Omental fat pad (tissue), 4 donors: Measurements from ENCODE around the gene GPR137. TPM values are rescaled to one million over a fixed set of nuclear protein-coding genes. Genes with fewer than 3 reads are reported as not detected.
A peak's percentile ranks its signal among the peaks of the same experiment; 100 is the strongest.
"Not testable (repeated sequence)": the region's sequence is repeated elsewhere in the genome, so short reads cannot be mapped to it uniquely, and the experiment has no call there.

Experiments used
- ATAC-seq: fragments of 150-250 bp; one replicate; pipeline ENCODE4 v1.9.1; 2016; ENCODE audit warnings: mild to moderate bottlenecking, moderate library complexity; ENCODE audit not compliant: low FRiP score
- DNase-seq: peaks from one replicate; pipeline ENCODE4 v3.0.0-alpha.2; 2019; ENCODE audit warnings: low spot score
- total RNA-seq, 4 donors: library from RNA; depleted of rRNA; stranded (reverse); fragments of >200 nt; gene quantifications; one replicate each; pipeline ENCODE4 v1.1.0, GENCODE V29; 2016
- TF ChIP-seq, protein P1 (sequence below), 3 donors: fragments of 450-650 bp; IDR thresholded peaks; one replicate each; pipeline ENCODE4 v1.5.1; 2016 to 2017; ENCODE audit warnings: antibody characterized with exemption in 3 of 3, mild to moderate bottlenecking in 3 of 3, moderate library complexity in 2 of 3

Gene GPR137
- total RNA-seq, 4 donors from 2014 or later: 8.2 to 20.6 (median 12.7) TPM

GRCh38 chr11:64245797-64246620 lies 39.6 kb upstream of the GPR137 start:
- ATAC-seq: peak; percentile 42
- DNase-seq: peak; percentile 83
- TF ChIP-seq, protein P1, sequence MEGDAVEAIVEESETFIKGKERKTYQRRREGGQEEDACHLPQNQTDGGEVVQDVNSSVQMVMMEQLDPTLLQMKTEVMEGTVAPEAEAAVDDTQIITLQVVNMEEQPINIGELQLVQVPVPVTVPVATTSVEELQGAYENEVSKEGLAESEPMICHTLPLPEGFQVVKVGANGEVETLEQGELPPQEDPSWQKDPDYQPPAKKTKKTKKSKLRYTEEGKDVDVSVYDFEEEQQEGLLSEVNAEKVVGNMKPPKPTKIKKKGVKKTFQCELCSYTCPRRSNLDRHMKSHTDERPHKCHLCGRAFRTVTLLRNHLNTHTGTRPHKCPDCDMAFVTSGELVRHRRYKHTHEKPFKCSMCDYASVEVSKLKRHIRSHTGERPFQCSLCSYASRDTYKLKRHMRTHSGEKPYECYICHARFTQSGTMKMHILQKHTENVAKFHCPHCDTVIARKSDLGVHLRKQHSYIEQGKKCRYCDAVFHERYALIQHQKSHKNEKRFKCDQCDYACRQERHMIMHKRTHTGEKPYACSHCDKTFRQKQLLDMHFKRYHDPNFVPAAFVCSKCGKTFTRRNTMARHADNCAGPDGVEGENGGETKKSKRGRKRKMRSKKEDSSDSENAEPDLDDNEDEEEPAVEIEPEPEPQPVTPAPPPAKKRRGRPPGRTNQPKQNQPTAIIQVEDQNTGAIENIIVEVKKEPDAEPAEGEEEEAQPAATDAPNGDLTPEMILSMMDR (IDR thresholded peaks at IDR 0.05): no peak

DNA sequence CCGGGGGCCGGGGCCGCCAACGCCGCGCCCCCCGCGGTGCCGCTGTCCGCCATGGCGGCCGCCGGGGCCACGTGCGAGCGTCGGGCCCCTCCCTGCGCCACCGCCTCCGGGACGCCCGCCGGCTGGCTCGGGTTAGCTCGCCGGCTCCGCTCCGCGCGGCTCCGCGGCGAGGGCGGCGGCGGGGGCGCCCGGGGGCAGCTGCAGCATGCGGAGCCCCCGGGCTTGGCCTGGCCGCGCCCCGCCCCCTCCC lies 39.1 kb upstream of the GPR137 start:
- peak; percentile 1 for ATAC-seq
- not testable (repeated sequence) for DNase-seq

DNA sequence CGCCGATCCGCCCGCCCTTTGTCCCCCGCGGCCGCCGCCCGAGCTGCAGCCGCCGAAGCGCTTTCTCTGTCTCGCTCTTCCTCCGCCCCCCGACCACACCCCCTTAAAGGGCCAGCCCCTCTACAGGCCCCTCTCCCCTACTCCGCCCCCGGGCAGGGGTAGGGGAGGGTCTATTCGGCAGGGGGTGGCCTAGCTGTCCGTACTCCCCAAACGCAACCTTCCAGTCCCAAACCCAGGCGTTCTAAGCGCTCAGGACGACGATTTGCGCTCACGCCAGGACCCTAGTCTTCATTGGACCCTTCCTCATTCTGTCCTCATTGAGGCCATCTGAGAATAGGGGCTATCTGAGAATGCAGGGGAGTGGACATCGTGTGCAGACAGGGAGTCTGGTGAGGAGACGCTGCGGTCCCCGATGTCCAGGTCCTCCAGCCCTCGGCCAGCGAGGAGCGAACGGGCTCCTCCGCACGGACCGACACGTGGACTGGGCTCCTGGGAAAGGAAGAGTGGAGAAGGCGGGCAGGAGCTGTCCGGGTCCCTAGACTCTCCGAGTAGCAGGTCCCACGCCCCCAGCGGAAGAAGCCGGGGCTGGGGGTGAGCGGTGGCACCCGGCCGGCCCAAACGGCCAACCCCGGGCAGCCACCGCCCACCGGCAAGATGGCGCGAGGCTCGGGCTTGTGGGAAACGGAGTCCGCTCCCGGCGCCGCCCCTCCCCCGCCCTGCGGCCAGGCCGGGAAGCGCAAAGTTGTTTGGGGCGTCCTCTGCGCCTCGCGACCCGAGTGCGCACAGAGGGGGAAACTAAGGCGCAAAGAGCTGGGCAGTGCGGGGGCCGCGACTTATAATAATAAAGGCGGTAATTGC lies 38.5 kb upstream of the GPR137 start, which contains the start of gene PPP1R14B:
Gene PPP1R14B, minus strand, starts transcription at position 73 of the 858 bp plus-strand sequence. CDS start 270 bp downstream, outside the sequence.
- peak; percentile 60 for DNase-seq
- ATAC-seq: peak; percentile 43

DNA sequence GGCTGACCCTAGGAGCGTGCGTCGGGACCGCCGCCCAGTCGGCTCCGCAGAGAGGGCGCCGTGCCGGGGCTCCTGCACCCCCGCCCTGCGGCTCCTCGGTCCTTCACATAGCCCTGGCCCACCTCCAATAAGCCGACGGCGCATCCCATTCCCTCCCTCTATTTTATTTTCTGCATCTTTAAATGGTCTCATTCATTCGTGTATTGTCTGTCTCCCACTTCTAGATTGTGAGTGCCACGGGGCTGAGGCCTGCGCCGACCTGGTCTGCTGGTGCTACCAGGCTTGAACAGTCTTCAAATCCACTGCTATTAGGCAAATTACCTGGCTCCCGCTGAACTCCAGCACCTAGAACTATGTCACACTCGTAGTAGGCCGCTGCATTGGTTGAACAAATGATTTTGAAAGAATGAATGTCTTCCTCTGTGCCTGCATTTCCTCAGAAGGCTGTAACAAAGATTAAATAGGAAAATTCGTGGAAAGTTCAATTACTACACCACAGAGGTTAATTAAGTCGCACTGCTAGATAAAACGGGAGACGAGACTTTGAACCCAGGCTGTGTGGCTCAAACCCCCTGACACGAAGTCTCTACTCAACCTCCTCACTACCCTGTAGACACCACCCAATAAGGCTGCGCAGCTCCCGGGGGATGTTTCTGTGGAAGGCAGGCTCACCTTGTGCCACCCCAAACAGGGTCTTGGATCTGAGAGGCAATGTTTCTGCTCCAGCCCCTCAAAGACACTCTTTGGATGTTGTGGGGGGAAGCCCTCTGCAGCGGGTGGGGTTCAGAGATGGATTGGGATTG lies 37.7 kb upstream of the GPR137 start:
- TF ChIP-seq, protein P1 (IDR thresholded peaks at IDR 0.05): no peak
- DNase-seq: no peak
- ATAC-seq: no peak

More for the DNA sequence above, 38.5 kb upstream of the GPR137 start, which contains the start of gene PPP1R14B:
- TF ChIP-seq, protein P1 (IDR thresholded peaks at IDR 0.05): no peak

GRCh38 chr11:64248578-64248977 lies 37.1 kb upstream of the GPR137 start:
- no peak for ATAC-seq
- TF ChIP-seq, protein P1 (IDR thresholded peaks at IDR 0.05): no peak
- DNase-seq: no peak

DNA sequence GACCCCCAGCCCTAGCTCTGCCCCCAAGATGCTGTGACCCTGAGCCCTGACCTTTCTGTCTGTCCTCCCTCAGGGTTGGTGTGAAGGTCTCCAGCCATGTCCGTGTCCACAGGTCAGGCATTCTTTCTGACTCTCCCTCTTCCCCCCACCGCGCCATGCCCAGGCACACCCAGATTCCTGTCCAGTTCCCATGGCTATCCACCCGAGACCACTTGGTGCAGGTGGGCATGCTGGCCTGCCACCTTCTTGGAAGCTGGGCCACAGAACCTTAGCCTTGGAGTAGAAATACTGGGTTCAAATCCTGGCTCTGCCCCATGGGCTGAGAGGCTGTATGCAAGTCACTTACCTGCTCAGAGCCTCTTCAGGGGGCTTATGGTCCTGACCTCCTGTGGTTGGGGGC lies 36.6 kb upstream of the GPR137 start:
- TF ChIP-seq, protein P1 (IDR thresholded peaks at IDR 0.05): no peak
- DNase-seq: no peak
- ATAC-seq: no peak
